PC-3 (cell line): ENCODE data around the gene SCN10A.

Experiments used
- CTCF ChIP-seq: fragments of 300-600 bp; sonication (generic); conservative IDR thresholded peaks from 2 replicates; pipeline ENCODE4 v1.5.1; 2017; ENCODE audit warnings: antibody characterized with exemption, low read depth, mild to moderate bottlenecking, low read length
- EZH2phosphoT487 ChIP-seq: fragments of 300-600 bp; sonication (generic); IDR thresholded peaks from 2 replicates; pipeline ENCODE4 v1.6.1; 2018; ENCODE audit warnings: mild to moderate bottlenecking, antibody characterized with exemption, low read length, borderline replicate concordance

DNA sequence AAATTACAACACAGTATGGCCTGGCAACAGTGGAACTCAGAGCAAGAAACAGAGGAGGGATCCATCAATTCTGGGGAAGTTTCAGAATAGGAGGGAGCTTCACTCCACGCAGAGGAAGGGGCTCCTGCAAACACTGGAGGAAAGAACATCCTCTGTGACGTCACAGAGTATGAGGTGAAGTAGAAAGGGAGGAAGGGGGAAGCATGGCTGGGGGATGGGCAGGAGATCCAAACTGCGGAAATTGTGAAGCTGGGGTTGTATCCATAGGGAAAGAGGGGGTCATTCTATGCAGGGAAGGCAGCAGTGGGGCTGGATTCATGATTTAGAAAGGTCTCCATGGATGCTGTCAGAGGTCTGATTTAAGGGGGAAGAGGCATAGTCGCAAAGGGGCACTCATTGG lies 8.3 kb upstream of the SCN10A start:
- TF ChIP-seq CTCF (no peak), EZH2phosphoT487 (no peak)
